MG63 (cell line): ENCODE results near the gene AP1S3. TPM values are rescaled to one million over a fixed set of nuclear protein-coding genes. Genes with fewer than 3 reads are reported as not detected.
"Not testable (repeated sequence)": the region's sequence is repeated elsewhere in the genome, so short reads cannot be mapped to it uniquely, and the experiment has no call there.

ENCODE experiments used
- DNase-seq: peaks from one replicate; pipeline ENCODE4 v3.0.0-alpha.2; 2020
- H3K27me3 ChIP-seq: fragments of 250-450 bp; sonication (Bioruptor Pico); 2 replicates; pipeline ENCODE4 v1.5.1; 2020; ENCODE audit warnings: mild to moderate bottlenecking, moderate library complexity
- H3K36me3 ChIP-seq: fragments of 250-450 bp; sonication (Bioruptor Pico); 2 replicates; pipeline ENCODE4 v1.5.1; 2020; ENCODE audit warnings: mild to moderate bottlenecking, moderate library complexity
- H3K4me3 ChIP-seq: fragments of 250-450 bp; sonication (Bioruptor Pico); 2 replicates; pipeline ENCODE4 v1.5.1; 2020; ENCODE audit warnings: mild to moderate bottlenecking, moderate library complexity
- H3K9me3 ChIP-seq: fragments of 250-450 bp; sonication (Bioruptor Pico); 2 replicates; pipeline ENCODE4 v1.5.1; 2020; ENCODE audit warnings: mild to moderate bottlenecking, moderate library complexity
- total RNA-seq: library from RNA; depleted of rRNA; stranded (reverse); fragments of >200 nt; shearing (Covaris generic); gene quantifications from 2 replicates; pipeline ENCODE4 v1.2.3, GENCODE V29; 2014; ENCODE audit warnings: low replicate concordance

The AP1S3 gene
- total RNA-seq, 1 experiment from 2014 or later: 22.2 TPM

GRCh38 chr2:223787358-223787757 is 50.0 kb downstream of the AP1S3 start:
- Histone ChIP-seq H3K9me3 (peaks cover 4% of the 10 kb centered on the region; the same call in 1 of the 2 replicates), H3K36me3 (no peaks in the 10 kb centered on the region; the same call in 1 of the 2 replicates), H3K4me3 (no peak overlapping the region), H3K27me3 (no peaks in the 10 kb centered on the region)
- DNase-seq: no peak

- Histone ChIP-seq H3K36me3 (no peaks in the 10 kb centered on the region; the same call in 1 of the 2 replicates), H3K4me3 (no peak overlapping the region), H3K27me3 (no peaks in the 10 kb centered on the region), H3K9me3 (peaks cover 1% of the 10 kb centered on the region; the same call in 1 of the 2 replicates)
- no peak for DNase-seq
These were observed 50.4 kb downstream of the AP1S3 start for GRCh38 chr2:223786943-223787342.

GRCh38 chr2:223786236-223786635 is 51.1 kb downstream of the AP1S3 start:
- DNase-seq: no peak
- no peaks in the 10 kb centered on the region; the same call in 1 of the 2 replicates for H3K36me3 ChIP-seq
- no peaks in the 10 kb centered on the region for H3K9me3 ChIP-seq
- no peaks in the 10 kb centered on the region for H3K27me3 ChIP-seq
- no peak overlapping the region for H3K4me3 ChIP-seq

- Histone ChIP-seq H3K27me3 (no peaks in the 10 kb centered on the region), H3K36me3 (no peaks in the 10 kb centered on the region; the same call in 1 of the 2 replicates), H3K9me3 (no peaks in the 10 kb centered on the region), H3K4me3 (no peak overlapping the region)
- no peak for DNase-seq
These were observed 53.1 kb downstream of the AP1S3 start for GRCh38 chr2:223784221-223784772.

GRCh38 chr2:223782629-223783028 is 54.8 kb downstream of the AP1S3 start:
- no peak for DNase-seq
- Histone ChIP-seq H3K27me3 (no peaks in the 10 kb centered on the region), H3K4me3 (no peak overlapping the region), H3K36me3 (no peaks in the 10 kb centered on the region; the same call in 1 of the 2 replicates), H3K9me3 (no peaks in the 10 kb centered on the region)

GRCh38 chr2:223781560-223781959 is 55.8 kb downstream of the AP1S3 start:
- no peak for DNase-seq
- Histone ChIP-seq H3K4me3 (no peak overlapping the region), H3K9me3 (no peaks in the 10 kb centered on the region), H3K27me3 (no peaks in the 10 kb centered on the region), H3K36me3 (no peaks in the 10 kb centered on the region; the same call in 1 of the 2 replicates)

GRCh38 chr2:223779877-223780276 is 57.5 kb downstream of the AP1S3 start:
- no peak overlapping the region for H3K4me3 ChIP-seq
- DNase-seq: peak; percentile 57
- H3K9me3 ChIP-seq: no peaks in the 10 kb centered on the region
- no peaks in the 10 kb centered on the region; the same call in 1 of the 2 replicates for H3K36me3 ChIP-seq
- H3K27me3 ChIP-seq: no peaks in the 10 kb centered on the region

- Histone ChIP-seq H3K4me3 (no peak overlapping the region), H3K9me3 (no peaks in the 10 kb centered on the region), H3K27me3 (no peaks in the 10 kb centered on the region), H3K36me3 (no peaks in the 10 kb centered on the region)
- DNase-seq: no peak
These were observed 63.2 kb downstream of the AP1S3 start for GRCh38 chr2:223774193-223774592.

- no peaks in the 10 kb centered on the region for H3K9me3 ChIP-seq
- DNase-seq: no peak
- H3K4me3 ChIP-seq: no peak overlapping the region
- peaks cover 5% of the 10 kb centered on the region for H3K36me3 ChIP-seq
- H3K27me3 ChIP-seq: no peaks in the 10 kb centered on the region
These were observed 65.0 kb downstream of the AP1S3 start for GRCh38 chr2:223772363-223772762.

- DNase-seq: no peak
- Histone ChIP-seq H3K4me3 (no peak overlapping the region), H3K9me3 (no peaks in the 10 kb centered on the region), H3K27me3 (no peaks in the 10 kb centered on the region), H3K36me3 (peaks cover 5% of the 10 kb centered on the region)
These were observed 65.9 kb downstream of the AP1S3 start for GRCh38 chr2:223771475-223771874.

GRCh38 chr2:223768179-223768578 is 69.2 kb downstream of the AP1S3 start:
- no peak for DNase-seq
- Histone ChIP-seq H3K9me3 (no peaks in the 10 kb centered on the region), H3K27me3 (no peaks in the 10 kb centered on the region), H3K4me3 (no peak overlapping the region), H3K36me3 (peaks cover 5% of the 10 kb centered on the region)

GRCh38 chr2:223767341-223767740 is 70.0 kb downstream of the AP1S3 start:
- peaks cover 5% of the 10 kb centered on the region for H3K36me3 ChIP-seq
- no peaks in the 10 kb centered on the region for H3K27me3 ChIP-seq
- no peaks in the 10 kb centered on the region for H3K9me3 ChIP-seq
- DNase-seq: no peak
- H3K4me3 ChIP-seq: no peak overlapping the region

- Histone ChIP-seq H3K36me3 (peaks cover 5% of the 10 kb centered on the region), H3K27me3 (no peaks in the 10 kb centered on the region), H3K9me3 (no peaks in the 10 kb centered on the region), H3K4me3 (no peak overlapping the region)
- no peak for DNase-seq
These were observed 72.1 kb downstream of the AP1S3 start for GRCh38 chr2:223765221-223765785.

- no peak for DNase-seq
- no peaks in the 10 kb centered on the region for H3K9me3 ChIP-seq
- peaks cover 5% of the 10 kb centered on the region for H3K36me3 ChIP-seq
- H3K27me3 ChIP-seq: no peaks in the 10 kb centered on the region
- no peak overlapping the region for H3K4me3 ChIP-seq
These were observed 72.6 kb downstream of the AP1S3 start for GRCh38 chr2:223764796-223765195.

- no peak for DNase-seq
- Histone ChIP-seq H3K4me3 (no peak overlapping the region), H3K36me3 (peaks cover 1% of the 10 kb centered on the region), H3K9me3 (no peaks in the 10 kb centered on the region), H3K27me3 (no peaks in the 10 kb centered on the region)
These were observed 74.5 kb downstream of the AP1S3 start for GRCh38 chr2:223762853-223763252.

GRCh38 chr2:223761746-223762145 is 75.6 kb downstream of the AP1S3 start:
- not testable (repeated sequence) for H3K4me3 ChIP-seq, H3K36me3 ChIP-seq, DNase-seq, H3K9me3 ChIP-seq, H3K27me3 ChIP-seq

GRCh38 chr2:223760838-223761502 is 76.4 kb downstream of the AP1S3 start:
- no peaks in the 10 kb centered on the region for H3K27me3 ChIP-seq
- peak; percentile 92 for DNase-seq
- H3K36me3 ChIP-seq: no peaks in the 10 kb centered on the region; the same call in 1 of the 2 replicates
- no peak overlapping the region for H3K4me3 ChIP-seq
- no peaks in the 10 kb centered on the region for H3K9me3 ChIP-seq
